ENCODE measurements around the gene RCSD1. TPM values are rescaled to one million over a fixed set of nuclear protein-coding genes. Genes with fewer than 3 reads are reported as not detected.
A peak's percentile ranks its signal among the peaks of the same experiment; 100 is the strongest.

RCSD1 gene
- total RNA-seq, 2 experiments from 2014 or later, result 27.3 to 27.9 TPM

DNA sequence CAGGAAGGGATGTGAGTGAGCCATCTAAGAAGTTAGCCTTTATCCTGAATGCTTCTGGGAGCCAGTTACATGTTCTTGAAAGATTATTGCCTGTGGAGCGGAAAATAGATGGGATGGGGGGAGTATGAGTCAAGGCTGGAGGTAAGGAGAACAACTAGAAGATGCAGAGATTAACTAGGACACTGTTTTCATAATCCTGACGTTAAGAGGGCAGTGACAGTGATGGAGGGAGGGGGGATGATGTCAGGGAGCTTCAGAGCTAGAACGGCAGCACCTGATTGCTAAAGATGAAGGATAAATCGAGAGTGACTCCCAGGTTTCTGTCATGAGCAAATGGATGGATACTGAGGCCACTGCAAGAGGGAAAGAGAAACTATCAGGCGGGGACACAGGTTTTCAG, 10.0 kb upstream of the RCSD1 start:
- no peaks in the 10 kb centered on the region for H3K27me3 Mint-ChIP-seq (ENCODE audit: low read depth)

DNA sequence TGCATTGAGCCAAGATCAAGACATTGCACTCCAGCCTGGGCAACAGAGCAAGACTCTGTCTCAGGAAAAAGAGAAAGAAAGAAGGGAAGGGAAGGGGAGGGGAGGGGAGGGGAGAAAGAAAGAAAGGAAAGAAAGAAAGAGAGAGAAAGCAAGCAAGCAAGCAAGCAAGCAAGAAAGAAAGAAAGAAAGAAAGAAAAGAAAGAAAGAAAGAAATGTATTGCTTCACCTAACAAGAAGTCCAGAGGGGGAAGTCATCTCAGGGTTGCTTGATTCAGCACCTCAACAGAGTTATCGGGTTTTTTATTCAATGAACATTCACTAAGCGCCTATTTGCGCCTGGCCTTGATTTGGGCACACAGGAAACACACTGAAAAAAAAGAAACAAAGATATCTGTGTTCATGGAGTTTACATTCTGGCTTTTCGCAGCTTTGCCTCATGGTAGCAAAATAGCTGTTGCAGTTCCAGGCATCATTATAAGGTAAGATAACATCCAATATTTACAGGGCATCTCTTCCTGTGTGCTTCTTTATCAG, 8.2 kb upstream of the RCSD1 start:
- Mint-ChIP-seq H3K27me3 (ENCODE audit: low read depth) (no peaks in the 10 kb centered on the region), H3K4me3 (no peak overlapping the region), H3K36me3 (ENCODE audit: low read depth) (no peaks in the 10 kb centered on the region), H3K4me1 (ENCODE audit: low read depth) (peaks cover 57% of the 10 kb centered on the region), H3K27ac (no peak overlapping the region), H3K9me3 (peaks cover 6% of the 10 kb centered on the region)
- CTCF ChIA-PET, result interaction anchor here (0.9 to 1.3 kb wide), 3 partner anchors 13 to 66 kb away, joined by 3 to 4 read pairs (median 4); no protein-coding TSS in a partner anchor
- intact Hi-C loops (cut with micrococcal nuclease), result no loop called here
- DNase-seq, result no peak

More for the DNA sequence above, 10.0 kb upstream of the RCSD1 start:
- intact Hi-C loops (cut with micrococcal nuclease), result no loop called here
- no peak for DNase-seq
- no peaks in the 10 kb centered on the region for H3K36me3 Mint-ChIP-seq (ENCODE audit: low read depth)
- no peak overlapping the region for H3K4me3 Mint-ChIP-seq
- H3K9me3 Mint-ChIP-seq, result peaks cover 5% of the 10 kb centered on the region
- H3K27ac Mint-ChIP-seq, result no peak overlapping the region
- CTCF ChIA-PET, result no interaction called here
- H3K4me1 Mint-ChIP-seq (ENCODE audit: low read depth), result peaks cover 62% of the 10 kb centered on the region

DNA sequence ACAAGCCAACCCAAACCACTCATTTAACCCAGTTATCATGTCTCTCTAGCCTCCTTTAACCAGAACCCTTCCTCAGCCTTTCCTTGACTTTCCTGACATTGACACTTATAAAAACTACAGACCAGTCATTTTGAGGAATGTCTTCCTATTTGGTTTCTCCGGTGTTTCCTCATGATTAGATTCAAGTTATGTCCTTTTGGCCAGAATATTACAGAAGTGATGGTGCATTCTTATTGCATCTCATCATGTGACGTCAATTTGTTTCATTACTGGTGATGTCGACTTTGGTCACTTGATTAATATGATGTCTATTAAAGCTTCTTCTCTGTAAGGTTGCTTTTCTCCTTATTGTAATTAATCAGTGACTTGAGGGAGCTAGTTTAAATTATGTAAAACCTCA, 6.1 kb upstream of the RCSD1 start:
- no peak for DNase-seq
- peaks cover 6% of the 10 kb centered on the region for H3K9me3 Mint-ChIP-seq
- intact Hi-C loops (cut with micrococcal nuclease), result no loop called here
- no peaks in the 10 kb centered on the region for H3K36me3 Mint-ChIP-seq (ENCODE audit: low read depth)
- CTCF ChIA-PET, result no interaction called here
- H3K27ac Mint-ChIP-seq, result no peak overlapping the region
- H3K27me3 Mint-ChIP-seq (ENCODE audit: low read depth), result no peaks in the 10 kb centered on the region
- H3K4me3 Mint-ChIP-seq, result no peak overlapping the region
- H3K4me1 Mint-ChIP-seq (ENCODE audit: low read depth), result peaks cover 52% of the 10 kb centered on the region

DNA sequence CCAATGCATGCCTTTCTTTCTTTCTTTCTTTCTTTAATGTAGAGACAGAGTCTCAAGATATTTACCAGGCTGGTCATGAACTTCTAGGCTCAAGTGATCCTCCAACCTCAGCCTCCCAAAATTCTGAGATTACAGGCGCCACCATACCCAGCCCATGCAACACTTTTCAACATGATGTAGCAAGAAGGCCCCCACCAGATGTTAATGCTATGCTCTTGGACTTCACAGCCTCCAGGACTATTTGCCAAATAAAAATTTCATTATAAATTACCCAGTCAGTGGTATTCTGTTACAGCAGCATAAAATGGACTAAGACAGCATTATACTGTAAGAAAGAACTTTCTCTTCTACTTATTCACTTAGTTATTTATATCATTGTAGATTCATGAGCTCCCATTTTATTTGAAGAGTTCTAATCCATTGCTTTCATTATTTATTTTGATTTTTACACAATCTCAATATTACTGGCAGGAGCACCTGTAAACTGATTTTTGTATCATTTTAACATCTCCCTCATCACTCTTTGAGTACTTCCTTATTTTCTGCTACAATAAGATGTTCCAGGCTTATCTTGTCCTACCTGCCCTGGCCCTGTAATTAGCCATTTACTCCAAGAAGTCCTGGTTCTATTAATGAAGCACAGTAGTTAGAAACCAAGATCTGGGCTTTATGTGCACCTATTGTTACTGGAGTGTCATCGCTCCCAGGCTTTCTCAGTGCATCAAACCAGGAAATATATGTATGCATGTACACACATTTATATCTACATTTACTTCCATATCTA, 4.8 kb upstream of the RCSD1 start:
- no peak overlapping the region for H3K27ac Mint-ChIP-seq
- no peak overlapping the region for H3K4me3 Mint-ChIP-seq
- peak; percentile 0 for DNase-seq
- H3K4me1 Mint-ChIP-seq (ENCODE audit: low read depth), result peaks cover 54% of the 10 kb centered on the region
- CTCF ChIA-PET, result interaction anchor here (1.5 kb wide), 1 partner anchor 25 kb away, joined by 5 read pairs; no protein-coding TSS in a partner anchor
- no peaks in the 10 kb centered on the region for H3K36me3 Mint-ChIP-seq (ENCODE audit: low read depth)
- intact Hi-C loops (cut with micrococcal nuclease), result no loop called here
- peaks cover 6% of the 10 kb centered on the region for H3K9me3 Mint-ChIP-seq
- H3K27me3 Mint-ChIP-seq (ENCODE audit: low read depth), result no peaks in the 10 kb centered on the region

DNA sequence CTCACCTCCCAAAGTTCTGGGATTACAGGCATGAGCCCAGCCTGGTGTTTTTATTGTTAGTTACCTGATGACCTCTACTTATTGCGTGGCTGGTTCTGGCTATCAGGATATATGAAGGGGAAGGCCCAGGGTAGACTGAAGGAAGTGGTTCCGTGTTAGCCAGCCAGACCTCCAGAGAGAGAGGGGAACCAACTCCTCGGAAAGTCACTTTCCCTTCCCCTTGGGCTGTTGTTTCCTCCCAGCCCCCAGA, 2.5 kb upstream of the RCSD1 start:
- H3K4me3 Mint-ChIP-seq, result peak overlapping the region; percentile 81
- peaks cover 5% of the 10 kb centered on the region for H3K36me3 Mint-ChIP-seq (ENCODE audit: low read depth)
- peaks cover 6% of the 10 kb centered on the region for H3K9me3 Mint-ChIP-seq
- intact Hi-C loops (cut with micrococcal nuclease), result no loop called here
- DNase-seq, result peak; percentile 22
- no peaks in the 10 kb centered on the region for H3K27me3 Mint-ChIP-seq (ENCODE audit: low read depth)
- H3K27ac Mint-ChIP-seq, result peak overlapping the region; percentile 94
- CTCF ChIA-PET, result interaction anchor here (1.1 to 13.6 kb wide), 5 partner anchors 9 to 60 kb away, joined by 6 to 226 read pairs (median 13); no protein-coding TSS in a partner anchor
- H3K4me1 Mint-ChIP-seq (ENCODE audit: low read depth), result peaks cover 55% of the 10 kb centered on the region

DNA sequence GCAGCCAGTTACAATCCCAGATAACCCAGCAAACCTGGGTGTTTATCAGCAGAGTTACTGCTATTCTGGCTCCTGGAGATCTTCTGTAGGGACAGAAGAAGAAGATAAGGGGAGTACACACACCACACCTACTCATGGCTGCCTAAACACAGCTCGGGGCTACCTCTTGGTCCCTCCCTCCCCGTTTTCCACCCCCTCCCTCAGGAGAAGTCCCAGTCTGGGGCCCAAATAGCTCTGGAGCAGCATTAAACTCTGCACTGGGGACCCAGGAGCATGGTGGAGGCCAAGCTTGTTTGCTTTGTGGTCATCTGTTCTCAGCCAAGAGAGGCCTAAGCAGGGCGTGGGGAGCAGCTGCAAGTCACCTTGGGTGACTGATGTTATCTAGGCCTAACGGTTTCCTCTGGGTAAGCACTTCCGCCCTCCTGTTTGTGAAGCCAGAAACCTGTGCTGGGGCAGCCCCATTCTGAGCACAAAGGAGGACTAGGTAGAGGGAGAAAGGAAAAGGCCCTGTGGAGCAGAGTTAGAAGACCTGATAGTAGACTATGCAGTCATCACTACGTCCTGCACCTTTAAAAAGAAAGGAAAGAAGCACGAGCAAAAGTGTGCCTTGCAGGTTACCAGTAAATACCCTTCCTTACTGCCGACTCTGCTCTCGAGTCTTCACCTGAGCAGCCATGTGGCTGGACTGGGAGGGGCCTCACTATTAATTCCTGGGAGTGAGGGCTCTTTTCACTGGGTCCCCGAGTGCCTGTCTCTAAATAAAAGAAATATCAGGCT, 2.0 kb upstream of the RCSD1 start:
- Mint-ChIP-seq H3K4me1 (ENCODE audit: low read depth) (peaks cover 55% of the 10 kb centered on the region), H3K36me3 (ENCODE audit: low read depth) (peaks cover 7% of the 10 kb centered on the region), H3K4me3 (peak overlapping the region; percentile 81), H3K27ac (peak overlapping the region; percentile 94), H3K9me3 (peaks cover 6% of the 10 kb centered on the region), H3K27me3 (ENCODE audit: low read depth) (no peaks in the 10 kb centered on the region)
- DNase-seq, result peak; percentile 92
- intact Hi-C loops (cut with micrococcal nuclease), result loop anchor here (2.0 kb wide), 4 partner anchors 49 to 407 kb away; partner anchors contain the start of gene POU2F1
- CTCF ChIA-PET, result interaction anchor here (0.7 to 13.6 kb wide), 8 partner anchors 9 to 87 kb away, joined by 3 to 226 read pairs (median 8); no protein-coding TSS in a partner anchor

DNA sequence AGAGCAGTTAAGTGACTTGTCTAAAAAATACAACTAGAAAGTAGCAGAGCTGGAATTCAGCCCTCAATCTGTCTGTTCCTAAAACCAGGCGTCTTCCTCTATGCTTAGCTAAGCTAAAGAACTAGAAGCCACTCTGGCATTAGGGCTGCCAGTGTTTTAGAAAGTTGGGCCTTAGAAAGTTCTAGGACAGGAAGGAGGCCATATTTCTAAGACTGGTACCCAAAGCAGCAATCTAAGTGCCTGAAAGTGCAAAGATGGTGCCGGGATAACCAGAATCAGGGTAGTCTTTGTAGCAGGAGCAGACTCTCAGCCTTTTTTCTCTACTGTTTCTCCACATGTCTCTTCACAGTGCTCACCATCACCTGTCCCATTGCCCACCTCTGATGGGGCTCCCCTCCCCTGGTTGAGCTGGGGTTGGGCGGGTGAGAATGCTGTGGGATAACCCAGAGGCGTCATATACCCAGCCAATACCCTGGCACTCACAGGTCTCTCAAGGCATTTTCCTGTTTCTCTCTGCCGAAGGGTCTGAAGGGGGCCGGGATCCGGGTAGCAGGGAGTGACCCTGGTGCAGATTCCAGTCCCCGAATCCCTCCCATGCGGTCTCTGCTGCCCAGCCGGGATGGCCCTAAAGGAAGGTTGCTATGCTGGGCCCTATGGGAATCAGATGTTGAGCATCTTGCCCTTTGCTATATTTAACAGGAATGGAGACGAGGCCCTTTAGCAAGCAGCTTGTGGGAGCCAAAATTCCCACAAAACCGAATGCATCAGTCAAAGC, 1.1 kb upstream of the RCSD1 start:
- Mint-ChIP-seq H3K9me3 (peaks cover 6% of the 10 kb centered on the region), H3K4me3 (peak overlapping the region; percentile 81), H3K4me1 (ENCODE audit: low read depth) (peaks cover 58% of the 10 kb centered on the region), H3K27ac (peak overlapping the region; percentile 94), H3K27me3 (ENCODE audit: low read depth) (no peaks in the 10 kb centered on the region), H3K36me3 (ENCODE audit: low read depth) (peaks cover 11% of the 10 kb centered on the region)
- CTCF ChIA-PET, result interaction anchor here (0.7 to 13.6 kb wide), 8 partner anchors 8 to 86 kb away, joined by 3 to 226 read pairs (median 8); no protein-coding TSS in a partner anchor
- peak; percentile 15 for DNase-seq
- intact Hi-C loops (cut with micrococcal nuclease), result loop anchor here (2.0 kb wide), 4 partner anchors 48 to 408 kb away; partner anchors contain the start of gene POU2F1

DNA sequence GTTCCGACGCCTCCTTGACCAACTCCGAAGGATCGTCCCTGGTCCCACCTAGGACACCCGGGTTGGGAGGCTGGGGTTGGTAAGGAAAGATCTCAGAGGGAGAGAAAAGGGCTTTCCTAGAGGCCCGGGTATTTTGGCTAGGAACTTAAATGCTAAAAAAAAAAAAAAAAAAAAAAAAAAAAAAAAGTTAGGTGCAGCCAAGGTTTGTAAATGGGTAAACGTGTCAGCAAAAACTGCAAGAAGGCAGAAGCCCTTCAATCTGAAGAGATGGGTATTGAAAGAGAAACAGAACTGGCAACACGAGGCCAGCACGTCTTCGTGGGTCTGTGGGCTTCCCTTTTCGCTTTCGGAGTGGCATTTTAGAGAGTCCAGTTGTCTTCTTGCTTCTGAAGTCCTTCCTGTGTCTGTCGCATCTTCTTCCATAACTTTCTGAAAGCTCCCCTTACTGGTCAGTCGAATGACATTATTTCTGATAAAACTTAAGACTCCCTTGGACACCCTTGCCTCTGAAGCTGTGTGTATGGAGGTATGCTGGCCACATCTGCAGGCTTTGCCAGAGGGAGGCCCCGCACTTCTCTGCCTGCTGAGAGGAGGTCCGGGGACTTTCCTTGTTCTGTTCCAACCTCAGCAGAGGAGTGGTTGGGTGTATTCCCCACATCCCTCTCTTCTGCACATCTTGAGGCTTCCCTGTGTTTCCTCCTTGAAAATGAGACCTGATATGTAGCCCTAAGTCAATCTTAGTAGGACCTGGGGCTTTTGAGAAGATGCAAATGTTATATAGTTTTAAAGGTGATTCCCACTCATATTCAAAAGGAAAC, 745 bp downstream of the RCSD1 start:
- peaks cover 68% of the 10 kb centered on the region for H3K4me1 Mint-ChIP-seq (ENCODE audit: low read depth)
- DNase-seq, result peak; percentile 62
- intact Hi-C loops (cut with micrococcal nuclease), result loop anchor here (1.0 to 10.0 kb wide), 6 partner anchors 30 to 1456 kb away; partner anchors contain the start of genes DCAF6 and MPC2
- no peaks in the 10 kb centered on the region for H3K27me3 Mint-ChIP-seq (ENCODE audit: low read depth)
- CTCF ChIA-PET, result interaction anchor here (0.9 to 13.6 kb wide), 4 partner anchors 14 to 43 kb away, joined by 3 to 226 read pairs (median 4); no protein-coding TSS in a partner anchor
- H3K27ac Mint-ChIP-seq, result peak overlapping the region; percentile 95
- H3K4me3 Mint-ChIP-seq, result peak overlapping the region; percentile 85
- peaks cover 11% of the 10 kb centered on the region for H3K36me3 Mint-ChIP-seq (ENCODE audit: low read depth)
- H3K9me3 Mint-ChIP-seq, result peaks cover 2% of the 10 kb centered on the region

DNA sequence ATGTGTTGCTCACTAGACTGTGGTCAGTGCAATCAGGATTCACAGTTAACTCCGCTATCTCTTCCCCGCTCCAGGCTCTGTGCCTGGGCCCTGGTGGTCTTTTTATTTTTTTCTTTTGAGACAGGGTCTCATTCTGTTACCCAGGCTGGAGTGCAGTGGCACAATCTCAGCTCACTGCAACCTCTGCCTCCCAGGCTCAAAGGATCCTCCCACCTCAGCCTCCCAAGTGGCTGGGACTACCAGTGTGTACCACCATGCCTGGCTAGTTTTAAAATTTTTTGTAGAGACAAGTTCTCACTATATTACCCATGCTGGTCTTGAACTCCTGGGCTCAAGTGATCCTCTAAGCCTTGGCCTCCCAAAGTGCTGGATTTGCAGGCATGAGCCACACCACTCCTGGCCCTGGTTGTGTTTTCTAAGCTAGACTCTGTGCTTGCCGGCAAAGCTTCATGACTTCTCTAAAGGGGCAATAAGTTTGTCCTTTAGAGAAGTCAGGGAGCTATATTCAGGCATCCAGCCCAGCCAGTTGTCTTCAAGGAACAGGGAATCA, 1.4 kb downstream of the RCSD1 start:
- H3K27ac Mint-ChIP-seq, result peak overlapping the region; percentile 95
- intact Hi-C loops (cut with micrococcal nuclease), result loop anchor here (1.0 to 10.0 kb wide), 6 partner anchors 31 to 1457 kb away; partner anchors contain the start of genes DCAF6 and MPC2
- H3K9me3 Mint-ChIP-seq, result no peaks in the 10 kb centered on the region
- CTCF ChIA-PET, result interaction anchor here (0.6 to 13.6 kb wide), 5 partner anchors 13 to 42 kb away, joined by 3 to 226 read pairs (median 4); no protein-coding TSS in a partner anchor
- H3K4me1 Mint-ChIP-seq (ENCODE audit: low read depth), result peaks cover 74% of the 10 kb centered on the region
- no peak for DNase-seq
- H3K27me3 Mint-ChIP-seq (ENCODE audit: low read depth), result no peaks in the 10 kb centered on the region
- H3K4me3 Mint-ChIP-seq, result peak overlapping the region; percentile 85
- peaks cover 11% of the 10 kb centered on the region for H3K36me3 Mint-ChIP-seq (ENCODE audit: low read depth)

DNA sequence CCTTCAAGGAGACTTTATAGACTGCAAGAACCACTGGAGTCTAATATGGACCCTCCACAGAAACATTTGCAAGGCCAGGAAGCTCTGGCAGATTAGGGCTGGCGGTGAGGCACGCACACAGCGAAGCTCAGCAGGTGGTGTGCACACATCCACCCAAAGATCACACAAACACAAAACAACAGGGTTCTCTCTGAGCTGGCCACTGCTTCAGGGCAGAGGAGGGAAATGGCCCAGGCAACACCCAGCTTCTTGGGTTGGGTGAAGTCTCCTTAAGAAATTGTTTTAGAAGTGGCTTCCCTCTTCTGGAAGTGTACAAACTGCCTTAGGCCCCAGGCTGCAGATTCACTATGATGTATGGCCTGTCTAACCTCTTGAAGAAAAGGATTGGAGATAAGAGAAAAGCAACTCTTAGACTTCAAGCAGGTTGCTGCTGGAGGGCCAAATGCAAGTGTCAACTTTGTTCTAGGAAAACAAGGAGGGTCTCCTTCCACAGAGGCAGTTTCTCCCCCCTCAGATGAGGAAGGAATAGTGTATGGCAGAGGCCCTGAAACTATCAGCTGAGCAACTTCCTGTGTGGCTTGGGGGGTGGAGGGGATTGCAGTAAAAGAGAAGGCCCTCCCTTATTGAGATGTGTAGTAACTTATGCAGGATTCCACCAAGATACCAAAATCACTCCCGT, 2.0 kb downstream of the RCSD1 start:
- H3K36me3 Mint-ChIP-seq (ENCODE audit: low read depth), result peaks cover 11% of the 10 kb centered on the region
- intact Hi-C loops (cut with micrococcal nuclease), result loop anchor here (1.0 to 10.0 kb wide), 7 partner anchors 15 to 1457 kb away; partner anchors contain the start of genes DCAF6 and MPC2
- peak; percentile 69 for DNase-seq
- H3K27me3 Mint-ChIP-seq (ENCODE audit: low read depth), result no peaks in the 10 kb centered on the region
- H3K4me1 Mint-ChIP-seq (ENCODE audit: low read depth), result peaks cover 80% of the 10 kb centered on the region
- H3K27ac Mint-ChIP-seq, result peak overlapping the region; percentile 95
- no peaks in the 10 kb centered on the region for H3K9me3 Mint-ChIP-seq
- peak overlapping the region; percentile 85 for H3K4me3 Mint-ChIP-seq
- CTCF ChIA-PET, result interaction anchor here (0.6 to 13.6 kb wide), 6 partner anchors 13 to 56 kb away, joined by 3 to 226 read pairs (median 4); no protein-coding TSS in a partner anchor
